GM06990 (cell line): ENCODE data around the gene ZFP14.

Experiments used
- DNase-seq: peaks from one replicate; pipeline ENCODE4 v3.0.0-alpha.2; 2011; ENCODE audit not compliant: insufficient read length; ENCODE audit errors: extremely low read depth
- H3K27me3 ChIP-seq: replicated peaks from 2 replicates; pipeline ENCODE4 v1.6.0; 2011; ENCODE audit warnings: low read length; ENCODE audit not compliant: control insufficient read depth, insufficient read depth
- H3K36me3 ChIP-seq: 2 replicates; pipeline ENCODE4 v1.5.1; 2011; ENCODE audit warnings: low read length; ENCODE audit not compliant: control insufficient read depth, insufficient read depth
- H3K4me3 ChIP-seq: replicated peaks from 2 replicates; pipeline ENCODE4 v1.5.1; 2011; ENCODE audit warnings: low read depth, mild to moderate bottlenecking, control low read depth, low read length
- CTCF ChIP-seq: IDR thresholded peaks from 2 replicates; pipeline ENCODE4 v1.5.1; 2011; ENCODE audit warnings: low read length, control low read depth, mild to moderate bottlenecking, inconsistent platforms; ENCODE audit not compliant: insufficient read depth, poor library complexity, severe bottlenecking

Gene ZFP14

GRCh38 chr19:36378625-36379509, at the start of gene ZFP14:
Gene ZFP14 (minus strand): TSS chr19:36379201. CDS start chr19:36367892, 11,309 bp downstream.
- TF ChIP-seq CTCF, result peak; percentile 45
- Histone ChIP-seq H3K27me3 (no peaks in the 10 kb centered on the region), H3K4me3 (peak within 1 kb of the TSS; percentile 81), H3K36me3 (no peaks in the 10 kb centered on the region)
- DNase-seq, result peak; percentile 94

- Histone ChIP-seq H3K36me3 (no peaks in the 10 kb centered on the region), H3K4me3 (no peak overlapping the region), H3K27me3 (no peaks in the 10 kb centered on the region)
- DNase-seq, result no peak
- TF ChIP-seq CTCF, result no peak
Observed at GRCh38 chr19:36423925-36424324, 44.9 kb upstream of the ZFP14 start.

- peak; percentile 6 for DNase-seq
- H3K4me3 ChIP-seq, result no peak overlapping the region
- TF ChIP-seq CTCF, result no peak
Observed at GRCh38 chr19:36421749-36422481, 42.9 kb upstream of the ZFP14 start.

GRCh38 chr19:36420961-36421748, 42.2 kb upstream of the ZFP14 start:
- H3K36me3 ChIP-seq, result no peaks in the 10 kb centered on the region
- no peaks in the 10 kb centered on the region for H3K27me3 ChIP-seq
- peak; percentile 10 for DNase-seq
- no peak for TF ChIP-seq CTCF
- no peak overlapping the region for H3K4me3 ChIP-seq

More at GRCh38 chr19:36421749-36422481, 42.9 kb upstream of the ZFP14 start:
- Histone ChIP-seq H3K27me3 (no peaks in the 10 kb centered on the region), H3K36me3 (no peaks in the 10 kb centered on the region)

GRCh38 chr19:36418287-36419001, 39.4 kb upstream of the ZFP14 start, which contains the start of gene ZFP82:
Gene ZFP82 (minus strand): TSS chr19:36418644. CDS start chr19:36409789, 8,855 bp downstream.
- Histone ChIP-seq H3K36me3 (no peaks in the 10 kb centered on the region), H3K27me3 (no peaks in the 10 kb centered on the region), H3K4me3 (peak within 1 kb of the TSS; percentile 89)
- no peak for TF ChIP-seq CTCF
- DNase-seq, result peak; percentile 93
